Lower leg skin (tissue), 3 donors: ENCODE data around the gene CAMK2D.

ENCODE experiments used
- CTCF ChIP-seq, 3 donors: fragments of 450-650 bp; IDR thresholded peaks; one replicate each; pipeline ENCODE4 v1.5.1; 2016; ENCODE audit warnings: antibody characterized with exemption in 3 of 3, mild to moderate bottlenecking in 3 of 3, moderate library complexity in 2 of 3
- POLR2A ChIP-seq, 2 donors: fragments of 450-650 bp; IDR thresholded peaks; one replicate each; pipeline ENCODE4 v1.6.1; 2016 to 2017; ENCODE audit warnings: antibody characterized with exemption in 2 of 2, mild to moderate bottlenecking in 1 of 2, moderate library complexity in 1 of 2

DNA sequence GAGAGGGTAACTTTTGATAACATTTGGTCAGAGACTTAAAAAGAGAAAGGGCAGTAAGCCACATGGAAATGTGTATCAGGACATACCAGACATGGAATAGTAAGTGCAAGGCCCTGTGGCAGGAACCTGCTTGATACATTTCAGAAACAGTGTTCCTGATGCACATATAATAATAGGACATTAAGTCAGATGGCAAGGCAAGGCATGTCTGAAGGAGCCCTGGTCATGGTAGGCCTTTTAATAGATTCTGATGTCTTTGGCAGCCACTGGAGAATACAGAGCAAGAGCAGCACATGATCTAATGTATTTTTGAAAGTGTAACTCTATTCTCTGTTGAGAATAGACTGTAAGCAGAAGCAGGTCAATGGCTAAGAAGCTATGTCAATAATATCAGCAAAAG, 279.7 kb downstream of the CAMK2D start:
- TF ChIP-seq CTCF (IDR thresholded peaks at IDR 0.05) = no peak
- TF ChIP-seq POLR2A (IDR thresholded peaks at IDR 0.05) = no peak
